HTR-8/SVneo (cell line): ENCODE data around the gene NCOA1.
"Not testable (repeated sequence)": the region's sequence is repeated elsewhere in the genome, so short reads cannot be mapped to it uniquely, and the experiment has no call there.

ENCODE experiments used
- DNase-seq: peaks from one replicate; pipeline ENCODE4 v3.0.0; 2011; ENCODE audit warnings: low spot score, mixed read lengths; ENCODE audit not compliant: insufficient read length
- FAIRE-seq: peaks from 2 replicates; lab custom pipeline; 2011; peaks lifted over from hg19 to GRCh38; lab: Jason Lieb, UNC

NCOA1 gene

DNA sequence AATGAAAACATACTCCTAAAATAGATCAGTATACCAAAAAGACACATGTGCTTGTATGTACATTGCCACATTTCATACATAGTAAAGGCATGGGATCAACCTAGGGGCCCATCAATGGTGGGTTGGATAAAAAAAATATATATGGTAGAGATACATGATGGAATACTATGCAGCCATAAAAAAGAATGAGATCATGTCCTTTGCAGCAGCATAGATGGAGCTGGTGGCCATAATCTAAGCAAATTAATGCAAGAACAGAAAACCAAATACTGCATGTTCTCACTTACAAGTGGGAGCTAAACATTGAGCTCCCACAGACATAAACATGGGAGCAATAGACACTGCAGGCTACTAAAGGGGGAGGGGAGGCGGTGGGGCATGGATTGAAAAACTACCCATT is 18.6 kb upstream of the NCOA1 start:
- FAIRE-seq = no peak
- DNase-seq = no peak

DNA sequence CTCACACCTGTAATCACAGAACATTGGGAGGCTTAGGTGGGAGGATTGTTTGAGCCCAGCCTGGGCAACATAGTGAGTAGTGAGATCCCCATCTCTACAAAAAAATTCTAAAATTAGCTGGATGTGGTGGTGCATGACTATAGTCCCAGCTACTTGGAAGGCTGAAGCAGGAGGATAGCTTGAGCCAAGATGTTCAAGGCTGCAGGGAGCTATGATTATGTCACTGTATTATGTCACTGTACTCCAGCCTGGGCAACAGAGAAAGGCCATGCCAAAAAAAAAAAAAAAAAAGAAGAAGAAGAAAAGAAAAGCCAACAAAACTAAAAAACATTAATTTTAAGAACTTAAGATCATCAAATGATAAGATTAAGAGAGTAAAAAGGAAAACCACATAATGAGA is 17.4 kb upstream of the NCOA1 start:
- FAIRE-seq (no peak), DNase-seq (no peak)

DNA sequence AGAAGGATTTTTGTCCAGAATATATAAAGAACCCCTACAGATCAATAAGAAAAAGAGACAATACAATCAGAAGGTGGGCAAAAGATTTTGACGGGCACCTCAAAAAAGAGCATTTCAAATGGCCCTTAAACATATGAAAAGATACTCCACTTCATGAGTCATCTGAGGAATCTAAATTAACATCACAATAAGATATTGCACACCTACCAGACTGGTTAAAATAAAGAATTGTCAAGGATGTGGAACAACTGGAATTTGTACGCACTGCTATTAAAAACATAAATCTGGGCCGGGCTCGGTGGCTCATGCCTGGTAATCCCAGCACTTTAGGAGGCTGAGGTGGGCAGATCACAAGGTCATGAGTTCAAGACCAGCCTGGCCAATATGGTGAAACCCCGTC is 17.0 kb upstream of the NCOA1 start:
- DNase-seq (no peak), FAIRE-seq (no peak)

DNA sequence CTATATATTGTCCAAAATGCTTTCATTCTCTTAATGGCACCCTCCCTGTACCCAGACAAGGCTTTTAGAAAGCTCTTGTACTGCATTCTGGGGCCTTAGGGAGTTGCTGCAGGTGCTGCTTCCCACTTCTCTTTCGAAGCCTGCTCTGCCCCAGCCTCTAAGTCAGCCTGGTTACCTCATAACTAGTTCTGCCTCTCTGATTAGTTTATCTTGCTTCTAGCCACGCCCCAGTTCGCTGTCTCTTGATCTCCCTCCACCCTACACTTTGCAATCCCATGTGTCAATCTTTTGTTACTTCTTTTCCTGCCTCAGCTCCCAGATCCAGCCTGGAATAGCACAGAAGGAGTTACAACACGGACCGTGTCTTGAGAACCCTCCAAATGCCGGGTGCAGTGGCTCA is 13.8 kb upstream of the NCOA1 start:
- FAIRE-seq (no peak), DNase-seq (no peak)

DNA sequence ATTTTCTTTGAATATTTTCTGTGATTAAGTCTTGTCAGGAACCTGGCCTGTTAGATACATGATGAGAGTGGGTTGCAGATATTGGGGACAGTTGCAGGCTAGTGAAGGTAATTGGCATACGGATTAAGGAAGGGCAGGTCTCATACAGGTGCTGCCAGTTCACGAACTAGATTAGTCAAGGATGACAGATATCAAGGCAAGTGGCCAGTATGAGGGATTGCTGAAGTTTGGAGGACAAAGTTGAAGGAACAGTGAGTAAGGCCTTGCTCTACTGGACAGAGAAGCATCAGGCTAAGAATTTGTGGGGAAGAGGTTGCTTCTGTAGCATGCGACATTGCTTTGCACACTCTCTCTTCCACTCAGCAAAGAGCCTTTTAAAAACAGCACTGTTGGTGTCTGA is 12.8 kb upstream of the NCOA1 start:
- no peak for DNase-seq
- FAIRE-seq = no peak

DNA sequence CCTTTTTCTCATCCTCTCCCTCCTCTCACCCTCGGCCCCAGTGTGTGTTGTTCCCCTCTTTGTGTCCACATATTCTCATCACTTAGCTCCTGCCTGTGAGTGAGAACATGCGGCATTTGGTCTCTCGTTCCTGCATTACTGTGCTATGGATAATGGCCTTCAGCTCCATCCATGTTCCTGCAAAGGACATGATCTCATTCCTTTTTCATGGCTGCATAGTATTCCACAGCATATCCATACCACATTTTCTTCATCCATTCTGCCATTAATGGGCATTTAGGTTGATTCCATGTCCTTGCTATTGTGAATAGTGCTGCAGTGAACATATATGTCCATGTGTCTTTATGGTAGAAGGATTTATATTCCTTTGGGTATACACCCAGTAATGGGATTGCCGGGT is 10.8 kb upstream of the NCOA1 start:
- no peak for DNase-seq
- FAIRE-seq = no peak

DNA sequence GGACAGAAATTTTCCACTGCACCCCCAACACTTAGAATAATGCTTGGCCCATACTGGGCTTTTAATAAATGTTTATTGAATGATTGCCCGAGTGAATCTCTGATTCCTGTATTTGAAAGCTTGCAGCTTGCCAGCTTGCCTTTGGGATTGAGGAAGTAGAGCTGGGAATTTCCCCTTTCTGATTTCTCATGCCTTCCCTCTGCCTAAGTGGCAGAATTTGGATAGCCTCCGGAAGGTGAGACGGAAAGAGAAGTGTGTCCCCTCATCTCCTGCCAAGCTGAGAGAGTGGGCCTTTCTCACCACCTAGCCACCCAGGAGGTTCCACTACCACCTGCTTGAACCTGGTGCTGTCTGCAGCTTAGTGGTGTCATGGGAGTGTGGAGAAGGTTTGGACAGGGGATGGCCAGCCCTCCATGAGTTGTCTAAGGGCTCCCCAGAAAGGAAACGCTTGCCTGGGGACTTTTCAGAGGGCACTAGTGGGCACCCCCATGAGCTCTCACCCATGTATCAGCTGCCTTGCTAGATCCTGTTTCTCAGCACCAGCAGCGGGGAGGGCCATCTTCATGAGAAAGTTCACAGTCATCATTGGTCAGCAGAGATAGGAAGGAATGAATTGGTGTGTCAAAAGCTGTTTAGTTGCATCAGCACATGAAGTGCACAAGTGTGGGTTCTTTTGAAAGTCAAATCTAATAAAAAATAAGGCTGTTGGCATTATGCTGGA is 8.6 kb upstream of the NCOA1 start:
- no peak for DNase-seq
- no peak for FAIRE-seq

DNA sequence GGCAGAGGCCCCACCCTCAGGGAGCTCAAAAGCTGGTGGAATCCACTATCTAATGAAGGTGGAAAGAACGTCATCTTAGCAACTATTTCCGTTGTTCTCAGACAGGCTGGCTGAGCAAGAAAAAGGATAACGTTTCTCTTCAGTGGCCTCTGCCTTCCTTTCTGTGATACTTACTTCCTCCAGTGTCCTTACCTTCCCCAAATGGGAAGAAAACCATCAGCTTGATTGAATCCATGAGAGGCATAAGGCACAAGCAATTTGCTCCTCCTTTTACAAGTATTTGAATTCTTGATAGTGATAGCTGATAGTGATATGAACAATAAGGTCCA is 8.1 kb upstream of the NCOA1 start:
- no peak for FAIRE-seq

DNA sequence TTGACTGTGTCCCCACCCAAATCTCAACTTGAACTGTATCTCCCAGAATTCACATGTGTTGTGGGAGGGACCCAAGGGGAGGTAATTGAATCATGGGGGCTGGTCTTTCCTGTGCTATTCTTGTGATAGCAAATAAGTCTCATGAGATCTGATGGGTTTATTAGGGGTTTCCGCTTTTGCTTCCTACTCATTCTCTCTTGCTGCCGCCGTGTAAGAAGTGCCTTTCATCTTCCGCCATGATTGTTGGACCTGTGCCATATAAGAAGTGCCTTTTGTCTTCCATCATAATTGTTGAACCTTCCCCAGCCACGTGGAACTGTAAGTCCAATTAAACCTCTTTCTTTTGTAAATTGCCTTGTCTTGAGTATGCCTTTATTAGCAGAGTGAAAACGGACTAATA is 6.4 kb upstream of the NCOA1 start:
- not testable (repeated sequence) for DNase-seq, FAIRE-seq

More for the DNA sequence above, 8.1 kb upstream of the NCOA1 start:
- DNase-seq = no peak

DNA sequence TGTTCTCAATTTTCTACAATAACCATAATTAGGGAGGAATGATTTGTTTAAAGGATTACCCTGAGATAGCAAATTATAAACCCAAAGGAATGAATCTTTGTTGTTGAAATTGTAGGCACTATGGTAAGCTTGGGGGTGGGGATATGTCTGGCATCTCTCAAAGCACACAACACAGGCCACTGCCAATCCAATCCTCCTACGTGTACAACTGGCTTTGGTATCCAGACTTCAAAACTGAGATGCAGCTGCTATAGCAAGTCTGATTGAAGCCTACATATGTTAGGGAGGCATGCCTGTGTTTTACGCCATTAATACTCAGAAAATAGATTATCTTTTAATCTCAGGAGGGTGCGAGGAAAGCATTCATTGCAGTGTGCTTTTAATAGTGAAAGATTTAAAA is 5.9 kb upstream of the NCOA1 start:
- DNase-seq (no peak), FAIRE-seq (no peak)

DNA sequence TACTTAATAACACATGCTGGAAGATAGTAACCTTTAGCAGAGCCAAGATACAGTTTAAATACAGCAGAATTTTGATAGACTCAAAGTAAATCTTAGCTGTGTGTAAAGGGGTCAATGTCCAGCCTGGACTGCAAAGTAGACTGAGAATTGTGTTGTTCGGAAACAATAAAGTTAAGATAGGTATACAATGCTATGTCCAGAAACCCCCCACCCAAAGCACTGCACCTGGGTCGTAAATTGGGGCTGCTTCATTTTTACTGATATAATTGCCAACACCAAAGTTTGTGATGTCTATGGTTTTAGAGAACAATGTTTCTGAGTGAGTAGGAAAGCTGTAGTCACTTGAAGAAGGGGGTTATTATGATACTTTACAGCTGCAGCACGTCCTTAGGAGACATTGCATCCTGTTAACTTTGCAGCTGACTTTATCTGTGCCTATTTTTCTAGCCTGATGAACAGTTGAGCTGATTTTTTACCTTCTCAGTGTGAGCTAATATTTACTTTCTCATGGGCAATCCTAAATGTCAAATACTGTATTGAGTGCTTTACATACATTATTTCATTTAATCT is 4.3 kb upstream of the NCOA1 start:
- FAIRE-seq = no peak
- DNase-seq = no peak

DNA sequence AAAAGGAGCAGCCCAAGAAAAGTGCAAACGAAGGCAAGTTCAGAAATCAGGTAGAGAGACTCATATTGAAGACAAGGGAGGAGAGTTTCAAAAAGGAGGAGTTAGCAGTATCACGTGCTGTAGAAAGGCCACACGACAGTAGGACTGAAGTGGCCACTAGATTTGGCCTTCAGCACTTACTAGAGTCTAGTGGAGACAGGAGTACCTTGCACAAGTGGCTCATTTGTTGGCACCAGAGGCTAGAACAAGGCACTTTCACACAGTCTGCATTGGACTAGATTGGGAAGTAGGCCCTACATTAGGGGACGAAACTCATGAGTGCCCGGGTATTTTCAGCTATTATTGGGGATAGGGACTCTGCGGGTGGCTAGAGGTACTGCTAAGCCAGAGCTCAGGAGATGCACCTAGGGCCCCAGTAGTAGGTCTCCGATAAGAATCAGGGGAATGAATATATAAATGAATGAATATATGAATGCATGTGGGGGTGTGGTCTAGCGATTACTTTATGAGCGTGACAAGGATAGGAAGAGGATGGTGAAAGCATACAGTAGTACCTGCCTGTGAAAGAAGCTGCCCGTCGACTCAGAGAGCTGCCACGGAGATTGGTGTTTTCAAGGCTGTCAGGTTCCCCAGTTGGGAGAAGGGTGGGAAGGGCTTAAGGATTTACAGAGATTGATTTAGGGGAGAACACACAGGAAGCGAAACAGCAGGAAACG is 1.4 kb upstream of the NCOA1 start:
- no peak for DNase-seq
- FAIRE-seq = no peak

DNA sequence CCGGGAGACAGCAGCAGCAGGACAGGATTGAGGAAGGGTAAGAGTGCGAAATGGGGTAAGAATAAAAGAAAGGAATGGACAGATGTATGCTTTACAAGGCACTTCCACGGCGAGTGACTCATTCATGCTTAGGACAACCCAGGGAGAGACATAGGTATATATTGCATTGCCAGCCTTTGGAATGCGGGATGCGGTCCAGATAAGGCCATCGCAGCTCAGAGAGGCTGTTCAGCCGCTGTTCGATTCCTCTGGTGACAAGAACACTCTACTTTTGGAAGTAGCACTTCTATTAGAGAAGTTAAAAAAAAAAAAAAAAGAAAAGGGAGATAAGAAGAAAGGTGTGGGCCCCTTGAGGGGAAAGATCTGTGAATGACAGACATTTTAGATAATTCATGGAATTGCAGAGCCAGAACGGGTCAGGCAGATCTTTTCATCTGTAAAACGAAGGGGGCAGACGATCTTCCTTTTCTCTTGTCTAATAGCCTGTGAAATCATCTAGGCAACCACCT is 819 bp upstream of the NCOA1 start:
- DNase-seq = peak; percentile 72
- FAIRE-seq = no peak

DNA sequence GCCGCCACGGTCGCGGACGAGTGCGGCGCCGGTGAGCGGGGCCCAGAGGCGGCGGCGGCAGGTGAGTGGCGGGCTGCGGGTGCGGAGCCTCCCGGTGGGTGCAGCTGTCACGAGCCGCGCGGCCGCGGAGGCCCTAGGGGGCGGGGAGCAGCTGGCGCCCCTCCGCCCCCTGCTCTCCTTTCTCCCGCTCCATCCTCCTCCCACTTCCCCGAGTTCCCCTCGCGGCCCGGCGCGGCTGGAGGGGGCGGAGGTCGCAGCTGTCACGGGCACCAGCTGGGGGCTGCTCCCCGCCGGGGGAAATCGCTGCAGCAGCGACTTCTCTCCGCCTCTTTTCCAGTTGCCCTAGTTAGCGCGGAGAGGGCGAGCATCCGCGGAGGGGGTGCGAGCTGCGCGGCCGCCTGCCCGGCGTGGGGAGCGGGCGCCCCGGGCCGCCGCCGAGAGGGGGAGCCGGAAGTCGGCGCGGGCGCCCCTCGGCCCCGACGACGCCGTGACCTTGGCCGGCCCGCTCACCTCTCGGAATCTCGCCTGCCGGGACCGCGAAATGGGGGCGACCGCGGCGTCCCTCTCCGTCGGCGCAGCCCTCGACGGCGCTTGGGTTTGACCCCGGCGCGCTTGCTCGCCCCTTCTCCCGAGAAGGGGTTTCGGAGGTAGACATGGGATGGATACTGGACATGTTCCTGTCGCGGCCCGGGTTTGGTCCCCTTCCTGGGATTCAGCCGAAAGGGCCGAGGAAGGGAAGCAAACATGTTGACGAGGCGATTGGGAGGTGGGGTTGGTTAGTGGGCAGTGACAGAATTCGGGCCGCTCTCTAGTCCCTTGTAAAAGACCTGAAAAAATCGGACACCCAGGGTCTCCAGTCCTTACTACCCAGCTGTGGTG is 727 bp downstream of the NCOA1 start:
- DNase-seq (peak; percentile 57), FAIRE-seq (no peak)

DNA sequence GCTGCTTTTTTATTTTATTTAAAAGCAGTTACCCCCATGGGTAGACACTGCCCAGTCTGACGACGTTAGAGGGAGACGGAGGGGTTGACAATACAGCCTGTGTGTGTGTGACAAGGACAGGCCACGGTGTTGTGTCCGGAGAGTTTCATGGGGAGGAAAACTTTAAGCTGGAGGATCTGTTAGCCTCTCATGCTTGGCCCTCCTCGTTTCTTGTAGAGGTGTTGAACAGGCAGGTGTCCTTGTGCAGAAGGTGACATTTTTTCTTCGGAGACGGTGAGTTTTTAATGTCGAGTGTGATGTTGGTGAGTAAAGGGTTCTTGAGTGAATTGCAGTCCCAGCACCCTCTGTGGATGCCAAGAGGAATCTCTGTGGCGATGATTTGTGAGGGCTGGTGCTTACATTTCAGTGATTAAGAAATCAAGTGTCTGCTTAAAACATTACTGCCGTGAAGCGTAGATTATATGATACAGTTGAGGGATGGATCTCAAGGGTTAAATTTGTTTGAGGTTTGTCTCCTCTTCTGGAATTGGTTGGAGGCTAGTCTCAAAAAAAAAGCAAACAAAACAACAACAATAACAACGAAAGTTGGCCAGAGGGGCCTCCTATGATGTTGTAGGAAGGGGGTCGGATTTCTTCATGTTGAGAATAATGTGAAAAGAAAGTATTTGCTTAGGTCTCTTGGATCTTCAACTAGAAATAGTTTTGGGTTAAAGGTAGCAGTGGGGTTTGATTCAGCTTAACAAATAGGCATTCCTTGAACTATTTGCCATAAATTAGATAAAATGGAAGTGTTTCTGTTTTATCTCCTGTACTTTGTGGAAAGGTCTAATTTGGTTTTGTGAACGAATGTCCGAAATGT is 1.6 kb downstream of the NCOA1 start:
- DNase-seq (no peak), FAIRE-seq (no peak)

DNA sequence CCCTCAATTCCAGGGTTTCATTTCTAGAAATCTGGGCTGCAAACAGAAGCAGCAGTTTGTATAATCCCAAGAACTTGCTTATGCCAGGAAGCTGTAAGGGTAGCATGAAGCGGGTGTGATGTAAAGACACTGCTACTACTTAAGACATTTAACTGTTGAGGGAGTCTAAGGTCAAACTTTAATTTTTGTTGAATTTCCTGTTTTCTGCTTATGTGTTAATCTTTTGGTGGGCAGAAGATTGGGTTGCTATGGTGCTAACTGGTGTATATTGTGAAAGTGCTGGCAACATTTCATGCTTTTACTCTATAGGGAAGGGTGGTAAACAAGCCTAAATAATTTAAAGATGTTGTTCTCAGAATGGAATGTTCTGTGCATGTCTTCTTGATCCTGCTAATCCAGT is 2.7 kb downstream of the NCOA1 start:
- FAIRE-seq = no peak
- DNase-seq = no peak

DNA sequence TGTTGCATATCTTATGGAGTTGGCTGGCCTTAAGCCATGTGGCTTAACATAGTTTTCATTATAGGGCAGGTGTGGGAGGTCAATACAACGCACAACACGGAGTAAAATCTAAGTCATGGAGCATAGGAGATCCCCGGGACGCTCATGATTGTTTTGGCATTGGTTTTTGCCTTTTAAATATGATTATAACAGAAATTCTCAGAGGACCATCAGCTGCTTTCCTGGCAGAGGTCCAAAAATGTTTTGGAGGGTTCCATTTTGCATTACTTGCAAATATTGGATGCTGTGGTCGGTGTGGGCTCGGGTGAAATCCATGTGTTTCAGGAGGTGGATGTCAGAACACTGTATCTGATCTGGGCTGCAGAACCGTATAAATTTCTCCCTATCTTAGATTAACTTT is 3.4 kb downstream of the NCOA1 start:
- FAIRE-seq = no peak
- no peak for DNase-seq

DNA sequence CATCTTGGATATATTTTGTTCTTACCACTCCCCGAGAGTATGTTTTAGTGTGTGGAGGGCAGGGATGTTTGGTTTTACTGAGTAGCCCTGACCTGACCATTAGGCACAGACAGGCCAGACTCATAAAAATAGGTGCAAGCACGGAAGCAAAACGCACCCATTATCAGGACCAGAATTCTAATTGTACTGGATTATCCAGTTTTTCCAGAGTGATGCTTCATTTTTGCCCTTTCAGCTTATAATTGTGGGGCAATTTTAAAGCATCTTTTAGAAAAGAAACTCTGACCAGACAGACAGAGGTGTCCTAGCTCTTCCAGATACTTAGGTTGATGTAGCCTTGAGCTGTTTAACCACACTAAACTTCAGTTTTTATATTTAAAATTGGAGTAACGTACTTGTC is 4.4 kb downstream of the NCOA1 start:
- DNase-seq (no peak), FAIRE-seq (no peak)

DNA sequence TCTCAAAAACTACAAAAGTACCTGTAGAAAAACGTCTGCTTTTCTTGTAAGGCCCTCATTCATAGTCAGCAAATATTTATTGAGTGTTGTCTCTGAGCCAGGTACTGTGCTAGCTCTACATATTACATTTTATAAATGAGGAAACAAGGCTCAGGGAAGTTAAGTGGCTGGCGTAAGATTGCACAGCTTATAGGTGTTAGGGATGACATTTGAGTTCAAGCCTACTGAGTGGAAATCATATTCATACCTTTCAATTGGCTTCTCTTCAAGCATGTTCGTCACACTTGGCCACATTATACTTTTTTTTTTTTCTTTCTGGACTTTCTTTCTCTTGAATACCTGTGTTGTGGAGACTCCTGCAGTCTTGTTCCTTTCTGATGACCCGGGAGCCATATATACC is 5.9 kb downstream of the NCOA1 start:
- no peak for FAIRE-seq
- DNase-seq = no peak

DNA sequence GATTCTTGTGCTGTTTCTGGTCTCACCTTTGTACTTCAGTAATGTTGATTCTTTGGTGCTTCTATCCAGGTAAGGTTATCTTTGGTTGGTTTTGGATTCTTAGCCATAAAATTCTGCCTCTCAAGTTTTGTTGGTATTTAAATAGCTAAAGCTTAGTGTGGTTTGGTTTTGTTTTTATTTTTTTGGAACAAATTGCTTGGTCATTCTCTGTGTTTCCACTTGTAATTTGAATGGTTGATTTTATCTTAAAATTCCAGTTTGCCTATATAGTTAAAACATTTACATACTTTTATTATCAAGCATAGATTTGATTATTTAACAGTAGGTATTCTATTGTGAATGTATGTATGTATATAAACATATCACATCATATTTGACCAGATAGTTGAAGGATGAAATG is 6.6 kb downstream of the NCOA1 start:
- no peak for DNase-seq
- no peak for FAIRE-seq
